Mammary epithelial cell (primary cell): ENCODE data around the gene POLR2L.

Experiments
- CTCF ChIP-seq, 2 donors: IDR thresholded peaks in 1 of 2; conservative IDR thresholded peaks in 1 of 2; 2 replicates each; pipeline ENCODE4 v1.5.1; 2011 to 2012; ENCODE audit warnings: inconsistent platforms in 2 of 2, low read length in 2 of 2, mild to moderate bottlenecking in 2 of 2, control low read depth in 1 of 2, low read depth in 1 of 2; ENCODE audit not compliant: insufficient read depth in 1 of 2; ENCODE audit errors: extremely low read depth in 1 of 2
- EZH2 ChIP-seq: IDR thresholded peaks from 2 replicates; pipeline ENCODE4 v1.6.1; 2012; ENCODE audit warnings: low read length, inconsistent platforms, borderline replicate concordance

GRCh38 chr11:823441-824291, 18.7 kb downstream of the POLR2L start:
- TF ChIP-seq CTCF (conservative IDR thresholded peaks at IDR 0.05 in 1 of 2, IDR thresholded peaks at IDR 0.05 in 1 of 2; ENCODE audit: extremely low read depth in 1 of 2, insufficient read depth in 1 of 2, low read depth in 1 of 2, low read length in 2 of 2) (no peak), EZH2 (no peak)
